Smooth muscle cell (in vitro differentiated cells): ENCODE results near the gene MOGAT2. TPM values are rescaled to one million over a fixed set of nuclear protein-coding genes. Genes with fewer than 3 reads are reported as not detected.
"Not testable (repeated sequence)": the region's sequence is repeated elsewhere in the genome, so short reads cannot be mapped to it uniquely, and the experiment has no call there.

Experiments
- DNase-seq: peaks from one replicate; lab custom pipeline; 2025; ENCODE audit not compliant: unreplicated experiment; lab: John Stamatoyannopoulos, UW
- H2AFZ ChIP-seq: fragments of 200-600 bp; sonication (generic); 2 replicates; pipeline ENCODE4 v1.6.0; 2016; ENCODE audit warnings: antibody characterized with exemption, low read depth, mild to moderate bottlenecking
- H3F3A ChIP-seq: fragments of 200-600 bp; sonication (generic); 2 replicates; pipeline ENCODE4 v1.6.0; 2017; ENCODE audit warnings: antibody characterized with exemption, low read depth
- H3K27ac ChIP-seq: fragments of 200-600 bp; sonication (generic); 2 replicates; pipeline ENCODE4 v1.5.1; 2016; ENCODE audit warnings: low read depth, mild to moderate bottlenecking
- H3K27me3 ChIP-seq: fragments of 200-600 bp; sonication (generic); 2 replicates; pipeline ENCODE4 v1.6.1; 2016; ENCODE audit warnings: low read depth, mild to moderate bottlenecking
- H3K36me3 ChIP-seq: fragments of 200-600 bp; sonication (generic); 2 replicates; pipeline ENCODE4 v1.5.1; 2016; ENCODE audit warnings: low read depth
- H3K4me1 ChIP-seq: fragments of 200-600 bp; sonication (generic); 2 replicates; pipeline ENCODE4 v1.5.1; 2016; ENCODE audit warnings: low read depth
- H3K4me2 ChIP-seq: fragments of 200-600 bp; sonication (generic); 2 replicates; pipeline ENCODE4 v1.6.0; 2016; ENCODE audit warnings: mild to moderate bottlenecking
- H3K4me3 ChIP-seq: fragments of 200-600 bp; sonication (generic); 2 replicates; pipeline ENCODE4 v1.5.1; 2016; ENCODE audit warnings: mild to moderate bottlenecking
- H3K79me2 ChIP-seq: fragments of 200-600 bp; sonication (generic); 2 replicates; pipeline ENCODE4 v1.6.0; 2016; ENCODE audit warnings: low read depth, mild to moderate bottlenecking
- H3K9ac ChIP-seq: fragments of 200-600 bp; sonication (generic); 2 replicates; pipeline ENCODE4 v1.6.0; 2016; ENCODE audit warnings: low read depth
- H3K9me3 ChIP-seq: fragments of 200-600 bp; sonication (generic); replicated peaks from 2 replicates; pipeline ENCODE4 v1.5.1; 2016; ENCODE audit warnings: low read depth
- H4K20me1 ChIP-seq: fragments of 200-600 bp; sonication (generic); 2 replicates; pipeline ENCODE4 v1.6.0; 2016; ENCODE audit warnings: low read depth
- CTCF ChIP-seq: fragments of 200-600 bp; sonication (generic); IDR thresholded peaks from 2 replicates; pipeline ENCODE4 v1.5.1; 2017; ENCODE audit warnings: borderline replicate concordance, mild to moderate bottlenecking, antibody characterized with exemption; ENCODE audit not compliant: insufficient read depth, poor library complexity, severe bottlenecking
- WGBS: methylation state at CpG from one replicate; pipeline ENCODE4 v1.1.7; 2016; ENCODE audit warnings: low lambda C conversion rate; 5-methylcytosine and 5-hydroxymethylcytosine counted together
- polyA plus RNA-seq: library from polyadenylated mRNA; unstranded; fragments of >200 nt; fragmentation: Nextera tagmentation; extraction: Ambion mirVana; gene quantifications from 2 replicates; pipeline ENCODE4 v1.2.1, GENCODE V29; 2016
- total RNA-seq: library from RNA; depleted of rRNA; stranded (reverse); fragments of >200 nt; gene quantifications from 2 replicates; pipeline ENCODE4 v1.2.3, GENCODE V29; 2014

Gene MOGAT2
- total and polyA plus RNA-seq, 2 experiments from 2014 or later, result not detected

- Histone ChIP-seq H2AFZ (no peak overlapping the region), H3K4me2 (no peak overlapping the region), H3F3A (no peaks in the 10 kb centered on the region), H3K4me1 (no peaks in the 10 kb centered on the region), H3K79me2 (no peaks in the 10 kb centered on the region), H3K36me3 (no peaks in the 10 kb centered on the region), H3K4me3 (no peak overlapping the region), H3K9me3 (no peaks in the 10 kb centered on the region), H3K9ac (no peak overlapping the region), H4K20me1 (no peaks in the 10 kb centered on the region), H3K27ac (no peak overlapping the region), H3K27me3 (peaks cover 62% of the 10 kb centered on the region)
- no peak for TF ChIP-seq CTCF
- 93% methylated on average over 1 of the region's 1 CpG for WGBS
- DNase-seq, result no peak
These were observed 40.4 kb upstream of the MOGAT2 start for GRCh38 chr11:75677275-75677674.

- Histone ChIP-seq H3K27me3 (peaks cover 57% of the 10 kb centered on the region), H3K9ac (no peak overlapping the region), H3F3A (no peaks in the 10 kb centered on the region), H2AFZ (no peak overlapping the region), H3K4me2 (no peak overlapping the region), H3K79me2 (no peaks in the 10 kb centered on the region), H3K4me1 (no peaks in the 10 kb centered on the region), H3K9me3 (no peaks in the 10 kb centered on the region), H4K20me1 (no peaks in the 10 kb centered on the region), H3K4me3 (no peak overlapping the region), H3K36me3 (no peaks in the 10 kb centered on the region), H3K27ac (no peak overlapping the region)
- DNase-seq, result no peak
- TF ChIP-seq CTCF, result no peak
- WGBS, result 91% methylated on average over 12 of the region's 12 CpGs
These were observed 39.7 kb upstream of the MOGAT2 start for GRCh38 chr11:75677909-75678308.

GRCh38 chr11:75678620-75679259 is 38.9 kb upstream of the MOGAT2 start:
- no peaks in the 10 kb centered on the region for H3K9me3 ChIP-seq
- no peak overlapping the region for H3K4me2 ChIP-seq
- no peak overlapping the region for H3K9ac ChIP-seq
- H4K20me1 ChIP-seq, result no peaks in the 10 kb centered on the region
- peaks cover 57% of the 10 kb centered on the region for H3K27me3 ChIP-seq
- no peak overlapping the region for H2AFZ ChIP-seq
- DNase-seq, result no peak
- H3K4me1 ChIP-seq, result no peaks in the 10 kb centered on the region
- H3K4me3 ChIP-seq, result no peak overlapping the region
- H3F3A ChIP-seq, result no peaks in the 10 kb centered on the region
- H3K79me2 ChIP-seq, result no peaks in the 10 kb centered on the region
- TF ChIP-seq CTCF, result no peak
- H3K27ac ChIP-seq, result no peak overlapping the region
- WGBS, result 78% methylated on average over 16 of the region's 17 CpGs
- H3K36me3 ChIP-seq, result no peaks in the 10 kb centered on the region

- Histone ChIP-seq H3K79me2 (no peaks in the 10 kb centered on the region), H3K4me3 (no peak overlapping the region), H3K27ac (no peak overlapping the region), H3K27me3 (peaks cover 62% of the 10 kb centered on the region), H3K4me2 (no peak overlapping the region), H4K20me1 (no peaks in the 10 kb centered on the region), H3K9me3 (no peaks in the 10 kb centered on the region), H3K4me1 (no peaks in the 10 kb centered on the region), H3K36me3 (no peaks in the 10 kb centered on the region), H3F3A (no peaks in the 10 kb centered on the region), H2AFZ (no peak overlapping the region), H3K9ac (no peak overlapping the region)
- TF ChIP-seq CTCF, result no peak
- DNase-seq, result no peak
- 81% methylated on average over 11 of the region's 11 CpGs for WGBS
These were observed 38.1 kb upstream of the MOGAT2 start for GRCh38 chr11:75679566-75679965.

- H3K4me3 ChIP-seq, H3F3A ChIP-seq, H3K36me3 ChIP-seq, H3K4me2 ChIP-seq, H3K4me1 ChIP-seq, H3K9me3 ChIP-seq, H2AFZ ChIP-seq, DNase-seq, H3K27ac ChIP-seq, H3K9ac ChIP-seq, H4K20me1 ChIP-seq, H3K79me2 ChIP-seq: not testable (repeated sequence)
- peaks cover 43% of the 10 kb centered on the region for H3K27me3 ChIP-seq
- 92% methylated on average over 1 of the region's 1 CpG for WGBS
These were observed 33.8 kb upstream of the MOGAT2 start for GRCh38 chr11:75683856-75684255.
